ENCODE measurements around the gene PRR15L. TPM values are rescaled to one million over a fixed set of nuclear protein-coding genes. Genes with fewer than 3 reads are reported as not detected.

The PRR15L gene
- total RNA-seq, 1 donor from 2014 or later = 0.14 TPM

- Histone ChIP-seq H3K27me3 (ENCODE audit: low read depth) (no peaks in the 10 kb centered on the region), H3K27ac (replicated peaks) (peak overlapping the region; percentile 62), H3K9me3 (replicated peaks) (no peaks in the 10 kb centered on the region), H3K4me3 (no peak overlapping the region), H3K4me1 (peaks cover 76% of the 10 kb centered on the region), H3K36me3 (peaks cover 36% of the 10 kb centered on the region)
- no peak for DNase-seq
- intact Hi-C loops (cut with micrococcal nuclease) = no loop called here
- TF ChIP-seq, protein P1, sequence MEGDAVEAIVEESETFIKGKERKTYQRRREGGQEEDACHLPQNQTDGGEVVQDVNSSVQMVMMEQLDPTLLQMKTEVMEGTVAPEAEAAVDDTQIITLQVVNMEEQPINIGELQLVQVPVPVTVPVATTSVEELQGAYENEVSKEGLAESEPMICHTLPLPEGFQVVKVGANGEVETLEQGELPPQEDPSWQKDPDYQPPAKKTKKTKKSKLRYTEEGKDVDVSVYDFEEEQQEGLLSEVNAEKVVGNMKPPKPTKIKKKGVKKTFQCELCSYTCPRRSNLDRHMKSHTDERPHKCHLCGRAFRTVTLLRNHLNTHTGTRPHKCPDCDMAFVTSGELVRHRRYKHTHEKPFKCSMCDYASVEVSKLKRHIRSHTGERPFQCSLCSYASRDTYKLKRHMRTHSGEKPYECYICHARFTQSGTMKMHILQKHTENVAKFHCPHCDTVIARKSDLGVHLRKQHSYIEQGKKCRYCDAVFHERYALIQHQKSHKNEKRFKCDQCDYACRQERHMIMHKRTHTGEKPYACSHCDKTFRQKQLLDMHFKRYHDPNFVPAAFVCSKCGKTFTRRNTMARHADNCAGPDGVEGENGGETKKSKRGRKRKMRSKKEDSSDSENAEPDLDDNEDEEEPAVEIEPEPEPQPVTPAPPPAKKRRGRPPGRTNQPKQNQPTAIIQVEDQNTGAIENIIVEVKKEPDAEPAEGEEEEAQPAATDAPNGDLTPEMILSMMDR (IDR thresholded peaks at IDR 0.05; ENCODE audit: borderline replicate concordance) = no peak
These were observed 12.6 kb downstream of the PRR15L start for GRCh38 chr17:47945080-47945479.

DNA sequence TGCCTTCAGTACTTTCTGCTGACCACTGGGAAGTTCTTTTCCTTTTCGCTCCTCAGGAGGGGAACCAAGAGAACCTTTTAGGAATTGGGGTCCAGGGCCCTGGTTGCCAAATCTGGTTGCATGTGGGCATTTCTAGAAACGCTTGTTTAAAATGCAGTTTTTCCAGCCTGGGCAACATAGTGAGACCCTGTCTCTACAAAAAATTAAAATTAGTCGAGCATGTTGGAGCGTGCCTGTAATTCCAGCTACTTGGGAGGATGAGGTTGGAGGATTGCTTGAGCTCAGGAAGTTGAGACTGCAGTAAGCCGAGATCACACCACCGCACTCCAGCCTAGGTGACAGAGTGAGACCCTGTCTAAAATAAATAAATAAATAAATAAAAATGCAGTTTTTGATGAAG is 15.1 kb downstream of the PRR15L start:
- H3K36me3 ChIP-seq = peaks cover 31% of the 10 kb centered on the region
- H3K27ac ChIP-seq (replicated peaks) = no peak overlapping the region
- no peak for DNase-seq
- intact Hi-C loops (cut with micrococcal nuclease) = no loop called here
- TF ChIP-seq, protein P1 (IDR thresholded peaks at IDR 0.05; ENCODE audit: borderline replicate concordance) = no peak
- H3K9me3 ChIP-seq (replicated peaks) = no peaks in the 10 kb centered on the region
- peaks cover 58% of the 10 kb centered on the region for H3K4me1 ChIP-seq
- no peaks in the 10 kb centered on the region for H3K27me3 ChIP-seq (ENCODE audit: low read depth)
- peak overlapping the region; percentile 85 for H3K4me3 ChIP-seq

GRCh38 chr17:47942096-47942510 is 15.6 kb downstream of the PRR15L start:
- TF ChIP-seq, protein P1 (IDR thresholded peaks at IDR 0.05; ENCODE audit: borderline replicate concordance) = no peak
- Histone ChIP-seq H3K27me3 (ENCODE audit: low read depth) (no peaks in the 10 kb centered on the region), H3K9me3 (replicated peaks) (no peaks in the 10 kb centered on the region), H3K27ac (replicated peaks) (peak overlapping the region; percentile 83), H3K4me3 (peak overlapping the region; percentile 85), H3K4me1 (peaks cover 56% of the 10 kb centered on the region), H3K36me3 (peaks cover 31% of the 10 kb centered on the region)
- intact Hi-C loops (cut with micrococcal nuclease) = no loop called here
- DNase-seq = no peak

DNA sequence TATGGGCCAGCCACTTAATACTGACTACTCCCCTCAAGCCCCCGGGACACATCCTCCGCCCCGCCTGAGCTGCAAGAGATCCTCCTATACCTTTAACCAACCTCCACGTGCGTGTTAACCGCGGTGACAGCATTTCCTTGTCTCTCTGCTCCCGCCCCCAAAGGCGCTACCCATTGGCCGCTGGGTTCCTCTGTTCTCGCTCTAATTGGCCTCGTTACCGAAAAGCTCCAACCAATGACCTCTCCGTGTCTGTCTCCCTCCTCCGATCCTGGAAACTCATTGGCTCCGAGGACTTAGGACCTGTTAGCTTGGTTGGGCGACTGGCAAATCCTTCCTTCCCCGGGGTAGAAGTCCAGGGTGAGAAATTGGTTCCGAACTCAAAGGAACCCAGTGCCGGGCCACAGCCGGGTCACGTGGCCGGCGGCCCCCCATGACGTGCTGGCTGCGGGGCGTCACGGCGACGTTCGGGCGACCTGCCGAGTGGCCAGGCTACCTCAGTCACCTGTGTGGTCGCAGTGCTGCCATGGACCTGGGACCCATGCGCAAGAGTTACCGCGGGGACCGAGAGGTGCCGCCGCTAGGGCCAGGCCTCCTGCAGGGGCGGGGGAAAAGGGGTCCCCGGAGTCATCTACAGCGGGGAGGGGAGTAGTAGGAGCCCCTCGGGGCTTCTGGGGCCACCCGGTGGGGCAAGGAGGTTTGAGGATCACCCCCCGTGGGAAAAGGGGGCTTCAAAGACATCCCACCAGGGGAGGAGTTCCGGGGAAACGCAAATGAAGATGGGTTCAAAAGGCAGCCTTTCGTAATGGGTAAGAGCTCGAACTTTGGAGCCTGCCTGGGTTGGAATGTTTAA is 16.2 kb downstream of the PRR15L start, which contains the start of gene PNPO:
Gene PNPO, plus strand, starts transcription at position 326 of the 850 bp plus-strand sequence. Its CDS starts 105 bp downstream, at position 431.
- no peaks in the 10 kb centered on the region for H3K9me3 ChIP-seq (replicated peaks)
- peak; percentile 92 for DNase-seq
- intact Hi-C loops (cut with micrococcal nuclease) = no loop called here
- H3K4me3 ChIP-seq = peak within 1 kb of the TSS; percentile 85
- TF ChIP-seq, protein P1 (IDR thresholded peaks at IDR 0.05; ENCODE audit: borderline replicate concordance) = no peak
- H3K4me1 ChIP-seq = peaks cover 50% of the 10 kb centered on the region
- no peaks in the 10 kb centered on the region for H3K27me3 ChIP-seq (ENCODE audit: low read depth)
- H3K36me3 ChIP-seq = peaks cover 28% of the 10 kb centered on the region
- peak within 1 kb of the TSS; percentile 83 for H3K27ac ChIP-seq (replicated peaks)

GRCh38 chr17:47937941-47938340 is 19.7 kb downstream of the PRR15L start:
- TF ChIP-seq, protein P1 (IDR thresholded peaks at IDR 0.05; ENCODE audit: borderline replicate concordance) = no peak
- intact Hi-C loops (cut with micrococcal nuclease) = no loop called here
- no peak overlapping the region for H3K27ac ChIP-seq (replicated peaks)
- no peaks in the 10 kb centered on the region for H3K27me3 ChIP-seq (ENCODE audit: low read depth)
- no peaks in the 10 kb centered on the region for H3K9me3 ChIP-seq (replicated peaks)
- peaks cover 4% of the 10 kb centered on the region for H3K36me3 ChIP-seq
- no peak for DNase-seq
- peaks cover 22% of the 10 kb centered on the region for H3K4me1 ChIP-seq
- H3K4me3 ChIP-seq = no peak overlapping the region

Measured in left ventricle myocardium inferior (tissue), 1 donor.